ENCODE data around the gene HHIP. TPM values are rescaled to one million over a fixed set of nuclear protein-coding genes. Genes with fewer than 3 reads are reported as not detected.

The HHIP gene
- total RNA-seq, 1 donor from 2014 or later = 247 TPM

DNA sequence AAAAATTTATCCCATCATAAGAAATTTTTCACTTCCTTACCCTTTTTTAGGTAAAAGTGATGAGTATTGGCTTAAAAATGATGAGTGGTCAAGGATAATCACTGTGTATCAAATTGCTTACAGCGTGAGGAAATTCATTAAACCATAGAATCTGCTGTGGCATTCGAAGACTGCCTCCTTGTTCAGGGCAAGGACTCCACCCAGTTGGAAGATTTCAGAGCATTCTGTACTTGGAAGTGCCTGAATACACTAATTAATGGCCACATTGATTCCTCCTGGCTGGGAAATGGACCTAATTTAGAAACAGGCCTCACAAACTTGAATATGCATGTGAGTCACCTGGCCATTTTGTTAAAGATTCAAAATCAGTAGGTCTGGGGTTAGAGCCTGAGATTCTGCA lies 83.2 kb downstream of the HHIP start:
- no peaks in the 10 kb centered on the region for H3K4me1 ChIP-seq
- DNase-seq = no peak
- H3K27ac ChIP-seq = no peak overlapping the region
- H3K9me3 ChIP-seq = no peaks in the 10 kb centered on the region
- no peaks in the 10 kb centered on the region for H3K27me3 ChIP-seq
- TF ChIP-seq, protein P1, sequence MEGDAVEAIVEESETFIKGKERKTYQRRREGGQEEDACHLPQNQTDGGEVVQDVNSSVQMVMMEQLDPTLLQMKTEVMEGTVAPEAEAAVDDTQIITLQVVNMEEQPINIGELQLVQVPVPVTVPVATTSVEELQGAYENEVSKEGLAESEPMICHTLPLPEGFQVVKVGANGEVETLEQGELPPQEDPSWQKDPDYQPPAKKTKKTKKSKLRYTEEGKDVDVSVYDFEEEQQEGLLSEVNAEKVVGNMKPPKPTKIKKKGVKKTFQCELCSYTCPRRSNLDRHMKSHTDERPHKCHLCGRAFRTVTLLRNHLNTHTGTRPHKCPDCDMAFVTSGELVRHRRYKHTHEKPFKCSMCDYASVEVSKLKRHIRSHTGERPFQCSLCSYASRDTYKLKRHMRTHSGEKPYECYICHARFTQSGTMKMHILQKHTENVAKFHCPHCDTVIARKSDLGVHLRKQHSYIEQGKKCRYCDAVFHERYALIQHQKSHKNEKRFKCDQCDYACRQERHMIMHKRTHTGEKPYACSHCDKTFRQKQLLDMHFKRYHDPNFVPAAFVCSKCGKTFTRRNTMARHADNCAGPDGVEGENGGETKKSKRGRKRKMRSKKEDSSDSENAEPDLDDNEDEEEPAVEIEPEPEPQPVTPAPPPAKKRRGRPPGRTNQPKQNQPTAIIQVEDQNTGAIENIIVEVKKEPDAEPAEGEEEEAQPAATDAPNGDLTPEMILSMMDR (IDR thresholded peaks at IDR 0.05) = no peak
- intact Hi-C loops (cut with DNase I) = no loop called here
- H3K4me3 ChIP-seq = no peak overlapping the region
- no peak for ATAC-seq
- H3K36me3 ChIP-seq = peaks cover 2% of the 10 kb centered on the region

DNA sequence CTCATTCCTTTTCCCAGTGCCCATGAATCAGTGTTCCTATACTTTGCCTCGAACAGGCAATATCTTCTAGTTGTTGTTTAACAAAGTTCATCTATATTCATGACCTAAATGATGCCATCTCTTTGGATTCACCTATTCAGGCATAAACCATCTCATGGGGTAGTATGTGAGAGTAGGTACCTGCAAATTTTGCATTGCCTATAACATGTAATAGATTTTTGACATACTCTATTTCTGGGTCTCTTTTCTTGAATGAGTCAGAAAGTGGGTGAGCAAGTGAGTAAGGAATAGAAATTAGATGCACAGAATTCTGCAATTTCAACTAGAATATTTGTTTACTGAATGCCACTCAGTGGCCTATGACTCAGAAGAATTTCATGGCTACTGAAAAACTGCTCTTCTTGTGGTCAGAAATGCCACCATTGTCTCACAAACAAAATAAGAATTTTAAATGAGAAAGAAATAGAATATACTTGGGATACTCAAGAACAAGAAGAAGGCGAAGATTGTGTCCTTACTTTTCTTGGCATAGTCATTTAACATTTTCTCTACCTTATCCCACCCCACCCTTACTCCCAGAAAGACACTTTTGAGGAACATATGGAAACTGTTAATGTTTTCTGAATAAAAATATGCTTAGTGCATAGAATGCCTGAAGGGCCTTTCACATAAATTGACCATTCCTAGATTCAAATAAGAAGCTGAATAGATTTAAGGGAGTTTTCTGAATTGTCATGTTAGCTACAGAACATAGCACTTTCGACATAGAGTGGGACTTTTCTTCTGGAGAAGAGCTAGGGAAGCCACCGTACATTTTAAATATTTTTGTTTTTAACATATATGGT lies 86.8 kb downstream of the HHIP start:
- no peak for DNase-seq
- TF ChIP-seq, protein P1 (IDR thresholded peaks at IDR 0.05) = no peak
- H3K4me1 ChIP-seq = no peaks in the 10 kb centered on the region
- H3K27ac ChIP-seq = no peak overlapping the region
- ATAC-seq = no peak
- H3K4me3 ChIP-seq = no peak overlapping the region
- H3K27me3 ChIP-seq = no peaks in the 10 kb centered on the region
- H3K36me3 ChIP-seq = no peaks in the 10 kb centered on the region
- intact Hi-C loops (cut with DNase I) = no loop called here
- H3K9me3 ChIP-seq = no peaks in the 10 kb centered on the region

GRCh38 chr4:144733566-144733965 lies 87.6 kb downstream of the HHIP start:
- Histone ChIP-seq H3K9me3 (no peaks in the 10 kb centered on the region), H3K4me1 (no peaks in the 10 kb centered on the region), H3K4me3 (no peak overlapping the region), H3K27me3 (no peaks in the 10 kb centered on the region), H3K36me3 (no peaks in the 10 kb centered on the region), H3K27ac (no peak overlapping the region)
- TF ChIP-seq, protein P1 (IDR thresholded peaks at IDR 0.05) = no peak
- intact Hi-C loops (cut with DNase I) = no loop called here
- DNase-seq (no peak), ATAC-seq (no peak)

DNA sequence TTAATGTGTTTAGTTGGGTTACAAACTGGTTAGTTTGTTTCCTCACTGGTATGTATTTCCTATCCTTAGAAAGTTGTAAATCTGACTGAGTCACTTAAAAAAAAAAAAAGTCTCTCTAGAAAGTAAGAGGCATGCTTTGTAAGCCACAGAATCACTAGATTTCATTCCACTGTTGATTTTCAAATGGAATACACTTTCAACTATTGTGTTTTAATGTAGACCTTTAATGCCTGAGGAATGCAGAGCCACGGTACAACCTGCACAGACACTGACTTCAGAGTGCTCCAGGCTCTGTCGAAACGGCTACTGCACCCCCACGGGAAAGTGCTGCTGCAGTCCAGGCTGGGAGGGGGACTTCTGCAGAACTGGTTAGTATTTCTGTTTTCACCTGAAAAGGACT lies 88.6 kb downstream of the HHIP start:
- ATAC-seq (no peak), DNase-seq (no peak)
- no peaks in the 10 kb centered on the region for H3K9me3 ChIP-seq
- H3K27ac ChIP-seq = no peak overlapping the region
- no peak overlapping the region for H3K4me3 ChIP-seq
- H3K4me1 ChIP-seq = no peaks in the 10 kb centered on the region
- TF ChIP-seq, protein P1 (IDR thresholded peaks at IDR 0.05) = no peak
- H3K27me3 ChIP-seq = no peaks in the 10 kb centered on the region
- no peaks in the 10 kb centered on the region for H3K36me3 ChIP-seq
- intact Hi-C loops (cut with DNase I) = no loop called here

GRCh38 chr4:144738649-144739048 lies 92.7 kb downstream of the HHIP start:
- H3K4me1 ChIP-seq = no peaks in the 10 kb centered on the region
- no peaks in the 10 kb centered on the region for H3K9me3 ChIP-seq
- TF ChIP-seq, protein P1 (IDR thresholded peaks at IDR 0.05) = no peak
- no peak overlapping the region for H3K27ac ChIP-seq
- H3K4me3 ChIP-seq = no peak overlapping the region
- DNase-seq (no peak), ATAC-seq (no peak)
- H3K36me3 ChIP-seq = no peaks in the 10 kb centered on the region
- intact Hi-C loops (cut with DNase I) = no loop called here
- no peaks in the 10 kb centered on the region for H3K27me3 ChIP-seq

Measured in upper lobe of right lung (tissue), 1 donor.